Measurements from ENCODE around the gene PDE4B.
A peak's percentile ranks its signal among the peaks of the same experiment; 100 is the strongest.

Gene PDE4B

DNA sequence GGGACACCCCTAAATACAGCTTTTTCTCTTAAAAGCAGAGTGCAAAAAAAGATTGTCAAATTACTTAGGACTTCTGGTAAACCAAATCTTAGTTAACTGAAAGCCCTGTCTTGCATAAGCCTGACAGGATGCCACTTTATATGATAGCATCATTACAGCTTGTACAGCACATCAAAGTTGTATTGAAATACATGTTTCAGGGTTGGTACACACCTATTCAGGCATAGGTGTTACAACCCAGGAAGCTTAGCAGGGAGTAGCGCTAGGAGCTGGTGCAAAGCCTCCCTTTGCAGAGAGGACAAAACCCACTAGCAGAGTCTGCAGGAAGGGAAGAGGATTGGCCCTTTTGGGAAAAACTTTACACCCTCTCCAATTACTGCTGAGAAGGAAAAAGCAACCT lies 482.4 kb downstream of the PDE4B start:
- Histone ChIP-seq H3K36me3 (ENCODE audit: control insufficient read depth, insufficient read depth, low read length) (no peaks in the 10 kb centered on the region), H3K27me3 (replicated peaks; ENCODE audit: control insufficient read depth, insufficient read depth, low read length) (no peaks in the 10 kb centered on the region), H3K4me3 (replicated peaks; ENCODE audit: low read depth, low read length) (no peak overlapping the region)
- no peak for DNase-seq (ENCODE audit: extremely low read depth, insufficient read length)
- TF ChIP-seq, protein P1, sequence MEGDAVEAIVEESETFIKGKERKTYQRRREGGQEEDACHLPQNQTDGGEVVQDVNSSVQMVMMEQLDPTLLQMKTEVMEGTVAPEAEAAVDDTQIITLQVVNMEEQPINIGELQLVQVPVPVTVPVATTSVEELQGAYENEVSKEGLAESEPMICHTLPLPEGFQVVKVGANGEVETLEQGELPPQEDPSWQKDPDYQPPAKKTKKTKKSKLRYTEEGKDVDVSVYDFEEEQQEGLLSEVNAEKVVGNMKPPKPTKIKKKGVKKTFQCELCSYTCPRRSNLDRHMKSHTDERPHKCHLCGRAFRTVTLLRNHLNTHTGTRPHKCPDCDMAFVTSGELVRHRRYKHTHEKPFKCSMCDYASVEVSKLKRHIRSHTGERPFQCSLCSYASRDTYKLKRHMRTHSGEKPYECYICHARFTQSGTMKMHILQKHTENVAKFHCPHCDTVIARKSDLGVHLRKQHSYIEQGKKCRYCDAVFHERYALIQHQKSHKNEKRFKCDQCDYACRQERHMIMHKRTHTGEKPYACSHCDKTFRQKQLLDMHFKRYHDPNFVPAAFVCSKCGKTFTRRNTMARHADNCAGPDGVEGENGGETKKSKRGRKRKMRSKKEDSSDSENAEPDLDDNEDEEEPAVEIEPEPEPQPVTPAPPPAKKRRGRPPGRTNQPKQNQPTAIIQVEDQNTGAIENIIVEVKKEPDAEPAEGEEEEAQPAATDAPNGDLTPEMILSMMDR (IDR thresholded peaks at IDR 0.05; ENCODE audit: insufficient read depth, low read length, poor library complexity, severe bottlenecking): no peak

DNA sequence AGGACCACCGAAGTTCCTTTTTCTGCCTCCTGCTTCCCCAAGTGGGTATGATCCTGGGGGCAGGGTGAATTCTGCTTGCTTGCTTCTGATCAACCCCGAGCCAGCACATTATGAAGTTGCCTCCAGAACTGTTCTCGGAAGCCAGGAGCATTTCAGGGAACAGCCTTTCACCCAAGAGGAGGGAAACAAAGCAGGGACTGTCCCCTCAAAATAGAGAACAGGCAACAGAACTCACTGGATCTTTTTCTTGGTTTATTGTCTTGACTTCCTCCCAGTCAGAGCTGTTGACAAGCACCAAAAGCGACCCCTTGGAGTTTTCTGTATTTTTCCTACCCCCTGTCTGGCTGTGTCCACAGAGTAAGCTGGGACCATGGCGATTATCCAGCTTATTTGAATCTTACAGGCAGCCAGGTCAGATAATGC lies 482.9 kb downstream of the PDE4B start:
- TF ChIP-seq, protein P1 (IDR thresholded peaks at IDR 0.05; ENCODE audit: insufficient read depth, low read length, poor library complexity, severe bottlenecking): no peak
- Histone ChIP-seq H3K27me3 (replicated peaks; ENCODE audit: control insufficient read depth, insufficient read depth, low read length) (no peaks in the 10 kb centered on the region), H3K36me3 (ENCODE audit: control insufficient read depth, insufficient read depth, low read length) (no peaks in the 10 kb centered on the region), H3K4me3 (replicated peaks; ENCODE audit: low read depth, low read length) (no peak overlapping the region)
- DNase-seq (ENCODE audit: extremely low read depth, insufficient read length): no peak

DNA sequence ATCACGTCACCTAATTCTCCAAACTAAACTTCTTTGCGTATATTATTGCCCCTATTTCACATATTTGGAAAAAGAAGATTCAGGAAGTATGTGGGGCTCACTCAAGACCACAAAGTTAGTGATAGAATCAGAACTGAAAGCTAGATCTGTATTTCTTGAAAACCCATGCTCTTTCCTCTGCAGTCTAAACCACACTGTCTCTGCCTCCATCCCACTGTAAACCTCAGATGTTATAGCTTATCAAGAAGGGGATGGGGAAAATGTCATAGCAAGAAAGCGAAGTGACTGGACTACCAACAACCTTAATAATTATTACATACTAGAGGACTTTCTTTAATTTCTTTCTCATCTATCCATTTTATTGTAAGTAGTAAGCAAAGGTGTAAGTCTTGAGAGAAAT lies 483.5 kb downstream of the PDE4B start:
- no peaks in the 10 kb centered on the region for H3K27me3 ChIP-seq (replicated peaks; ENCODE audit: control insufficient read depth, insufficient read depth, low read length)
- H3K36me3 ChIP-seq (ENCODE audit: control insufficient read depth, insufficient read depth, low read length): no peaks in the 10 kb centered on the region
- DNase-seq (ENCODE audit: extremely low read depth, insufficient read length): peak; percentile 61
- TF ChIP-seq, protein P1 (IDR thresholded peaks at IDR 0.05; ENCODE audit: insufficient read depth, low read length, poor library complexity, severe bottlenecking): no peak
- no peak overlapping the region for H3K4me3 ChIP-seq (replicated peaks; ENCODE audit: low read depth, low read length)

DNA sequence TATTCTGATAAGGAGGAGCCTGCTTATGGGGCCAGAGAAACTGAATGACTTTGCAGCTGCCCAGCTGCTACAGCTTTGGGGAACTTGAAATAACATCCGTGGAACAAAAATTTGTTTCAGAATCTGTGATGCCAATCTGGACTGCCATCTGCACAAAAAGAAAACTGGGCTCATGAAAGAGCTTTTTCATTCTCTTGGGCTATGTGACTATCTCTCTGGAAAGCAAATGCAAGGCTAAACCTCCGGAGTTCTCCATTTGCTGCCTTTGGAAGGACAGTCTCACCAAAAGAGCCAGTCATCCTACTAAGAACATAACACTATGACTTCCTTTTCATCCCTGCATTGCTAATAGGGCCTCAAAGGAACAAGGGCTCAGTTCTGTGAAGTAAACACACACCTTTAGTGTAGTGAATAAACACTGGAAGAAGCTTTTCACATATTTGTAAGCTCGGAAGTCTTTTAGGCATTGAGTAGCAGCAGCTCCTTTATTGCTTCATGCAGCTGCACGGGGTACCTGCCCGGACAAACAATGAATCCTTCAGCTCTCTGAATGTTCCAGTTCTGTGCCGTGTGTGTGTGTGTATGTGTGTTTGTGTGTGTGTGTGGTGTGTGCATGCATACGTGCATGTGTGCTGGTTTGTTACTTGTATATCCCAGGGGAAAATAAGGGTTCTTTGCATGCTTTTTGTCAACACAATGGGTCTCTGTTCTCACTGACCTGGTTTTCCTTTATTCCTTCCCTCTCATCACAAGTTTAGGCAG lies 485.7 kb downstream of the PDE4B start:
- no peaks in the 10 kb centered on the region for H3K36me3 ChIP-seq (ENCODE audit: control insufficient read depth, insufficient read depth, low read length)
- TF ChIP-seq, protein P1 (IDR thresholded peaks at IDR 0.05; ENCODE audit: insufficient read depth, low read length, poor library complexity, severe bottlenecking): no peak
- DNase-seq (ENCODE audit: extremely low read depth, insufficient read length): no peak
- no peak overlapping the region for H3K4me3 ChIP-seq (replicated peaks; ENCODE audit: low read depth, low read length)
- H3K27me3 ChIP-seq (replicated peaks; ENCODE audit: control insufficient read depth, insufficient read depth, low read length): no peaks in the 10 kb centered on the region

DNA sequence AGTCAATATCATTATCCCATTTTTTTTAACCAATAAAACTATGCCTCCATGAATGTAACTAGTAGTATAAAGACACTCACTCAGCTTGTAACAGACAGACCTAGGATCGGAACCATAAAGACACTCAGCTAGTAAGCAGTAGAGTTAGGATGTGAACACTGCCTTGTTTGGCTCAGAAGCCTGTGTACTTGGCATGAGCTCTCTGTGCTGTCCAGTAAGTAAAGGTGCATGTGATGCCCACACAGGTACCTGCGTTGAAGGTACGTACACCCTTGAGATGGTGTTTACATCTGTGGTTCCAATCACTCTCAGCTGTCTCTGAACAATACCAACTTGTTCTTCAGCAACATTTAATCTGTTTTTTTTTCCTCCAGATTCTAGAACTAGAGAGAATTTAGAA lies 489.1 kb downstream of the PDE4B start:
- Histone ChIP-seq H3K27me3 (replicated peaks; ENCODE audit: control insufficient read depth, insufficient read depth, low read length) (no peaks in the 10 kb centered on the region), H3K4me3 (replicated peaks; ENCODE audit: low read depth, low read length) (no peak overlapping the region; the same call in 1 of the 2 replicates), H3K36me3 (ENCODE audit: control insufficient read depth, insufficient read depth, low read length) (no peaks in the 10 kb centered on the region)
- no peak for DNase-seq (ENCODE audit: extremely low read depth, insufficient read length)
- TF ChIP-seq, protein P1 (IDR thresholded peaks at IDR 0.05; ENCODE audit: insufficient read depth, low read length, poor library complexity, severe bottlenecking): no peak
